Lower lobe of right lung (tissue), 2 donors: ENCODE results near the gene CYYR1. TPM values are rescaled to one million over a fixed set of nuclear protein-coding genes. Genes with fewer than 3 reads are reported as not detected.
A peak's percentile ranks its signal among the peaks of the same experiment; 100 is the strongest.

Experiments used
- ATAC-seq, 2 donors: fragments of 200-7000 bp; cut with Tn5 transposase; one replicate each; pipeline ENCODE4 v1.9.1; 2020 to 2022; ENCODE audit warnings: mild to moderate bottlenecking in 2 of 2, moderate library complexity in 2 of 2
- DNase-seq: peaks from one replicate; pipeline ENCODE4 v3.0.0-alpha.2; 2020
- H3K27ac ChIP-seq: fragments of 200-600 bp; one replicate; pipeline ENCODE4 v1.8.0; 2022
- H3K27me3 ChIP-seq: fragments of 200-600 bp; one replicate; pipeline ENCODE4 v1.8.0; 2022; ENCODE audit warnings: low read depth
- H3K36me3 ChIP-seq: fragments of 200-600 bp; one replicate; pipeline ENCODE4 v1.8.0; 2022; ENCODE audit warnings: mild to moderate bottlenecking
- H3K4me1 ChIP-seq: fragments of 200-600 bp; one replicate; pipeline ENCODE4 v1.8.0; 2022
- H3K4me3 ChIP-seq: fragments of 200-600 bp; one replicate; pipeline ENCODE4 v1.8.0; 2022; ENCODE audit warnings: mild to moderate bottlenecking
- H3K9me3 ChIP-seq: fragments of 200-600 bp; one replicate; pipeline ENCODE4 v1.8.0; 2022
- intact Hi-C: fragments of 100-400 bp; cut with DNase I; formaldehyde crosslinking; loops from one replicate; pipeline ENCODE4 v1.11.0; 2022
- total RNA-seq: library from RNA; stranded (reverse); fragmentation: NEBNext Ultra II Directional; extraction: Animal tissue kit (Norgen Biotek cat#: 25700); gene quantifications from one replicate; pipeline ENCODE4 v1.2.1, GENCODE V29; 2021
- TF ChIP-seq, protein P1 (sequence below): fragments of 200-600 bp; IDR thresholded peaks from one replicate; pipeline ENCODE4 v1.8.0; 2022; ENCODE audit warnings: antibody characterized with exemption, mild to moderate bottlenecking
- donor health status: DM: no; HTN: yes; CAD: no; lungs with severe emphysema.

Gene CYYR1
- total RNA-seq, 1 donor from 2014 or later = 28.1 TPM

DNA sequence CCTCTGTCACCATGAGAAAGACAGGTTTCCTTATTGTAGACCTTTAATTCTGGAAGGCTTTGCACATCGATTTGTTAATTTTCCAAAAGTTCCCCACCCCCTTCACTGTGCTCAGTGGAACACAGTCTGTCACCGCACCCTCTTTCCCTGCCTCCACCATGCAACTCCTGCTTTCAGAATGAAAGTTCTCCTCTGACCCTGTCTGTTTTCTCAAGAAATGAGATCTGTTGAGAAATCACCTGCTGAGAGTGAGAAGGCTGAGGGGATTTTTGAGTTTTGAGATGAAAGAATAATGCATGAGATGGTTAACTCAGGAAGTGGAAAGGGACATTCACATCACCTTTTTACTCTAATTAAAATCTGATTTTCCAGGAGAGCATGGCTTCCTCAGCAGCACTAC lies 99.6 kb downstream of the CYYR1 start:
- Histone ChIP-seq H3K4me1 (no peaks in the 10 kb centered on the region), H3K36me3 (no peaks in the 10 kb centered on the region), H3K9me3 (no peaks in the 10 kb centered on the region), H3K27ac (no peak overlapping the region), H3K4me3 (no peak overlapping the region), H3K27me3 (no peaks in the 10 kb centered on the region)
- no peak for DNase-seq
- no peak for ATAC-seq
- intact Hi-C loops = no loop called here
- TF ChIP-seq, protein P1, sequence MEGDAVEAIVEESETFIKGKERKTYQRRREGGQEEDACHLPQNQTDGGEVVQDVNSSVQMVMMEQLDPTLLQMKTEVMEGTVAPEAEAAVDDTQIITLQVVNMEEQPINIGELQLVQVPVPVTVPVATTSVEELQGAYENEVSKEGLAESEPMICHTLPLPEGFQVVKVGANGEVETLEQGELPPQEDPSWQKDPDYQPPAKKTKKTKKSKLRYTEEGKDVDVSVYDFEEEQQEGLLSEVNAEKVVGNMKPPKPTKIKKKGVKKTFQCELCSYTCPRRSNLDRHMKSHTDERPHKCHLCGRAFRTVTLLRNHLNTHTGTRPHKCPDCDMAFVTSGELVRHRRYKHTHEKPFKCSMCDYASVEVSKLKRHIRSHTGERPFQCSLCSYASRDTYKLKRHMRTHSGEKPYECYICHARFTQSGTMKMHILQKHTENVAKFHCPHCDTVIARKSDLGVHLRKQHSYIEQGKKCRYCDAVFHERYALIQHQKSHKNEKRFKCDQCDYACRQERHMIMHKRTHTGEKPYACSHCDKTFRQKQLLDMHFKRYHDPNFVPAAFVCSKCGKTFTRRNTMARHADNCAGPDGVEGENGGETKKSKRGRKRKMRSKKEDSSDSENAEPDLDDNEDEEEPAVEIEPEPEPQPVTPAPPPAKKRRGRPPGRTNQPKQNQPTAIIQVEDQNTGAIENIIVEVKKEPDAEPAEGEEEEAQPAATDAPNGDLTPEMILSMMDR = no peak

DNA sequence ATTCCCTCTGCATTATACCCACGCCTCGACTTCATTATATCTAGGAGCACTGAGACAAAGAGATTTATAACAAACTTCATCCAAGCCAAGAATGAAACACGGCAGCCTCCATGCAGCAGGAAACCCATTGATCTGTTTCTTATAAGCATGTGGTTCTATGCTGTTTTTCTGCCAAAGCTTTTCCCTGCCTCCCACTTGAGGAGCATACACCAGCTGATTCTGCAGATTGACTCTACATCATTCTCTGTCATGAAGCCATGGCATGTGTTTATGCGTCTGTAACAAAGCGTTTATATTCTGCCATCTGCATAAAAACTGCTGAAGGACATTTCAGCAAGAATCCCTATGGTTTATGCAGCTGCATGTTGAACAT lies 102.0 kb downstream of the CYYR1 start:
- ATAC-seq (no peak), DNase-seq (no peak)
- no peaks in the 10 kb centered on the region for H3K4me1 ChIP-seq
- H3K27me3 ChIP-seq = no peaks in the 10 kb centered on the region
- TF ChIP-seq, protein P1 = no peak
- no peaks in the 10 kb centered on the region for H3K9me3 ChIP-seq
- H3K36me3 ChIP-seq = no peaks in the 10 kb centered on the region
- intact Hi-C loops = no loop called here
- H3K27ac ChIP-seq = no peak overlapping the region
- H3K4me3 ChIP-seq = no peak overlapping the region

DNA sequence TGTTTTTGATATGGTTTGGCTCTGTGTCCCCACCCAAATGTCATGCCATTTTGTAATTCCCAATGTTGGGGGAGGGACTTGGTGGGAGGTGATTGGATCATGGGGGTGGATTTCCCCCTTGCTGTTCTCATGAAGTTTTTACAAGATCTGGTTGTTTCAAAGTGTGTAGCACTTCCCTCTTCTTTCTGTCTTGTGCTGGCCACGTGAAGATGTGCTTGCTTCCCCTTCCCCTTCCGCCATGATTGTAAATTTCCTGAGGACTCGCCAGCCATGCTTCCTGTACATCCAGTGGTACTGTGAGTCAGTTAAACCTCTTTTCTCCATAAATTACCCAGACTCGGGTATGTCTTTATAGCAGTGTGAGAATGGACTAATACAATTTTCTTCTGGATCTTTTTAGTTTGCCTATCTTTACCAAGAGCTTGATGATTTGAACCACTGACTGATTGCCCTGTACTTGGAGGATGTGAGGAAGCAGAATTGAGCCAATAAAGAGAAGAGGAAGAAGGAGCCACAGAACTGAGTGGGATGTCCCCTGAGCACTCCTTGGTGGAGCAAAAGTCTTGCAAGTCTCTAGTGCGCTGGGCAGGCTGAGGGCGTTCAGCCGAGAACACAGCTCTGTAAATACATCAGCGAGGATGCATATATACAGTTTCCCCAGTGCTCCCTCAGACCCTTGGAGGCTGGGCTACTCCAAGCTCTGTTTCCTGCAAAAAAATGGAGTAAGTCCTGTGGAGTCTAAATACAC lies 102.6 kb downstream of the CYYR1 start:
- H3K27ac ChIP-seq = no peak overlapping the region
- no peaks in the 10 kb centered on the region for H3K4me1 ChIP-seq
- ATAC-seq = peak; percentile 25 to 40
- H3K27me3 ChIP-seq = no peaks in the 10 kb centered on the region
- intact Hi-C loops = no loop called here
- no peak overlapping the region for H3K4me3 ChIP-seq
- no peaks in the 10 kb centered on the region for H3K9me3 ChIP-seq
- H3K36me3 ChIP-seq = no peaks in the 10 kb centered on the region
- DNase-seq = no peak
- TF ChIP-seq, protein P1 = no peak

DNA sequence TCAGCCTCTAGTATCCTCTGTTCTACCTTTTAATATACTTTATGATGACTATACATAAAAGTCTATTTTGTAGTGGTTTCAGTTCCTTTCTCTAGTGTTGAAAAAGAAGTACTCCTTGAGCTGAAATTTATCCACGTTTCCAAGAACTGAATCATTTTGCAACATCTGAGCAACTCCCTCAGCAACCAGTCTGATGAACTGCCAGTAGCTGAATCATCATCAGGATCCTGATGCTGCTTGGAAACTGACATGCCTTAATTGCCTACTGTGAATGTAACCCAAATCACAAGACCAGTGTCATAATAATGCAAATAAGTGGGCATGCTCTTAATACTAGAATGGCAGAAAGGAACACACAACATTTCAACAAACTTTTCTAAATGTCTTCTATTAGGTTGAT lies 103.3 kb downstream of the CYYR1 start:
- Histone ChIP-seq H3K36me3 (no peaks in the 10 kb centered on the region), H3K9me3 (no peaks in the 10 kb centered on the region), H3K27me3 (no peaks in the 10 kb centered on the region), H3K4me1 (no peaks in the 10 kb centered on the region), H3K27ac (no peak overlapping the region), H3K4me3 (no peak overlapping the region)
- DNase-seq = no peak
- intact Hi-C loops = no loop called here
- TF ChIP-seq, protein P1 = no peak
- ATAC-seq = peak; percentile 79 to 80

DNA sequence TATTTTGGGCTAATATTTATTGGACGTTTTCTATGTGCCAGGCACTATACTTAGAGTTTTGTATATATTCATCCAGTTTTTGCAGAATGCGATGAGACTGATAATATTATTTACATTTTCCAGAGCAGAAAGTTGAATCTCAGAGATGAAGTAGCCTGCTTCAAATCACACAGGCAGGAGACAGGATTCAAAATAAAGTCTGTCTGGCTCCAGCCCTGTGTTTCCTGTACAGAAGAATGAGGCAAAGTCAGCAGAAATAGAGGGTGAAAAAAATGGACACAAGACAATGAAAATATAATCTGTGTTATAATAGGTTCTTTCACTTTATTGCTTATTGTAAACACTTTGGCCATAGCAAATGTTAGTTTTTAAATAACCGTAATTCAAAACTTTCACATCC lies 107.2 kb downstream of the CYYR1 start:
- no peak for DNase-seq
- Histone ChIP-seq H3K4me1 (no peaks in the 10 kb centered on the region), H3K27ac (no peak overlapping the region), H3K4me3 (no peak overlapping the region), H3K36me3 (no peaks in the 10 kb centered on the region), H3K9me3 (no peaks in the 10 kb centered on the region), H3K27me3 (no peaks in the 10 kb centered on the region)
- intact Hi-C loops = no loop called here
- no peak for ATAC-seq
- TF ChIP-seq, protein P1 = no peak
